Neural cell (in vitro differentiated cells): ENCODE data around the gene ZNF774.

Experiments
- CTCF ChIP-seq: fragments of 450-650 bp; IDR thresholded peaks from 2 replicates; pipeline ENCODE4 v1.5.1; 2014; ENCODE audit warnings: antibody characterized with exemption, mild to moderate bottlenecking, moderate library complexity; ENCODE audit not compliant: poor library complexity, severe bottlenecking
- EP300 ChIP-seq: fragments of 450-650 bp; conservative IDR thresholded peaks from 2 replicates; pipeline ENCODE4 v1.6.1; 2014; ENCODE audit warnings: antibody characterized with exemption, mild to moderate bottlenecking, moderate library complexity; ENCODE audit not compliant: poor library complexity, severe bottlenecking
- EZH2 ChIP-seq: fragments of 200-600, 300-800 bp; shearing (Covaris generic), sonication (generic); IDR thresholded peaks from 2 replicates; pipeline ENCODE4 v1.6.1; 2014; ENCODE audit warnings: antibody characterized with exemption, low read length, borderline replicate concordance, mild to moderate bottlenecking; ENCODE audit not compliant: insufficient read depth, poor library complexity, severe bottlenecking
- MXI1 ChIP-seq: fragments of 450-650 bp; conservative IDR thresholded peaks from 2 replicates; pipeline ENCODE4 v1.6.1; 2014; ENCODE audit warnings: antibody characterized with exemption, mild to moderate bottlenecking; ENCODE audit not compliant: poor library complexity, severe bottlenecking
- POLR2AphosphoS5 ChIP-seq: IDR thresholded peaks from 2 replicates; pipeline ENCODE4 v1.6.1; 2012
- RAD21 ChIP-seq: fragments of 450-650 bp; conservative IDR thresholded peaks from 2 replicates; pipeline ENCODE4 v1.6.1; 2014; ENCODE audit warnings: antibody characterized with exemption, mild to moderate bottlenecking, moderate library complexity
- REST ChIP-seq: IDR thresholded peaks from 2 replicates; pipeline ENCODE4 v1.6.1; 2012; ENCODE audit warnings: borderline replicate concordance

- no peak for TF ChIP-seq MXI1
- TF ChIP-seq POLR2AphosphoS5 = no peak
- TF ChIP-seq CTCF = no peak
- TF ChIP-seq EP300 = no peak
- no peak for TF ChIP-seq RAD21
- TF ChIP-seq REST = no peak
- TF ChIP-seq EZH2 = no peak
Observed at GRCh38 chr15:90375071-90375470, 23.0 kb downstream of the ZNF774 start.
